ENCODE data around the gene ZNF608.

- TF ChIP-seq CTCF (conservative IDR thresholded peaks at IDR 0.05 in 1 of 2, IDR thresholded peaks at IDR 0.05 in 1 of 2; ENCODE audit: extremely low read depth in 1 of 2, insufficient read depth in 1 of 2, low read depth in 1 of 2, low read length in 2 of 2) (no peak), EZH2 (IDR thresholded peaks at IDR 0.05; ENCODE audit: borderline replicate concordance, low read length) (no peak)
Observed at GRCh38 chr5:124702525-124702924, 43.9 kb downstream of the ZNF608 start.
